Lower leg skin (tissue), 3 donors: ENCODE data around the gene UBE2Z.

ENCODE experiments used
- CTCF ChIP-seq, 3 donors: fragments of 450-650 bp; IDR thresholded peaks; one replicate each; pipeline ENCODE4 v1.5.1; 2016; ENCODE audit warnings: antibody characterized with exemption in 3 of 3, mild to moderate bottlenecking in 3 of 3, moderate library complexity in 2 of 3
- POLR2A ChIP-seq, 2 donors: fragments of 450-650 bp; IDR thresholded peaks; one replicate each; pipeline ENCODE4 v1.6.1; 2016 to 2017; ENCODE audit warnings: antibody characterized with exemption in 2 of 2, mild to moderate bottlenecking in 1 of 2, moderate library complexity in 1 of 2

- TF ChIP-seq CTCF (IDR thresholded peaks at IDR 0.05) (no peak), POLR2A (IDR thresholded peaks at IDR 0.05) (no peak)
These were observed 4.8 kb upstream of the UBE2Z start for GRCh38 chr17:48903401-48903800.
